Iris pigment epithelial cell (primary cell): Measurements from ENCODE around the gene MORN2.
A peak's percentile ranks its signal among the peaks of the same experiment; 100 is the strongest.

Source experiments
- DNase-seq: peaks from one replicate; pipeline ENCODE4 v3.0.0-alpha.2; 2011; ENCODE audit warnings: low read depth

The MORN2 gene

GRCh38 chr2:38892819-38893218 lies 17.0 kb downstream of the MORN2 start:
- peak; percentile 22 for DNase-seq

GRCh38 chr2:38898256-38898655 lies 22.5 kb downstream of the MORN2 start:
- DNase-seq: no peak

- DNase-seq: no peak
These were observed 24.9 kb downstream of the MORN2 start for GRCh38 chr2:38900726-38901125.

- DNase-seq: no peak
These were observed 29.5 kb downstream of the MORN2 start for GRCh38 chr2:38905251-38905650.

GRCh38 chr2:38907242-38907641 lies 31.5 kb downstream of the MORN2 start:
- no peak for DNase-seq

- peak; percentile 19 for DNase-seq
These were observed 32.2 kb downstream of the MORN2 start for GRCh38 chr2:38907743-38908562.

GRCh38 chr2:38909872-38910271 lies 34.1 kb downstream of the MORN2 start:
- peak; percentile 4 for DNase-seq

- DNase-seq: no peak
These were observed 35.4 kb downstream of the MORN2 start for GRCh38 chr2:38911191-38911590.

GRCh38 chr2:38912619-38913018 lies 36.8 kb downstream of the MORN2 start:
- no peak for DNase-seq

- no peak for DNase-seq
These were observed 46.6 kb downstream of the MORN2 start for GRCh38 chr2:38922389-38922788.

GRCh38 chr2:38922902-38923301 lies 47.1 kb downstream of the MORN2 start:
- DNase-seq: no peak

- DNase-seq: no peak
These were observed 50.2 kb downstream of the MORN2 start for GRCh38 chr2:38925982-38926381.

- DNase-seq: no peak
These were observed 54.8 kb downstream of the MORN2 start for GRCh38 chr2:38930600-38930999.
